OCI-LY1 (cell line): ENCODE data around the gene S100A16.

Source experiments
- EZH2 ChIP-seq: fragments of 200-600 bp; sonication (generic), shearing (Covaris generic); IDR thresholded peaks from 2 replicates; pipeline ENCODE4 v1.8.0; 2017; ENCODE audit warnings: borderline replicate concordance, mixed run types, mild to moderate bottlenecking, antibody characterized with exemption, low read length, moderate library complexity, mixed read lengths
- TF ChIP-seq, protein P1 (sequence below): fragments of 200-600 bp; sonication (generic), shearing (Covaris generic); IDR thresholded peaks from 2 replicates; pipeline ENCODE4 v1.5.1; 2017; ENCODE audit warnings: mild to moderate bottlenecking, antibody characterized with exemption, low read length, moderate library complexity, mixed read lengths

DNA sequence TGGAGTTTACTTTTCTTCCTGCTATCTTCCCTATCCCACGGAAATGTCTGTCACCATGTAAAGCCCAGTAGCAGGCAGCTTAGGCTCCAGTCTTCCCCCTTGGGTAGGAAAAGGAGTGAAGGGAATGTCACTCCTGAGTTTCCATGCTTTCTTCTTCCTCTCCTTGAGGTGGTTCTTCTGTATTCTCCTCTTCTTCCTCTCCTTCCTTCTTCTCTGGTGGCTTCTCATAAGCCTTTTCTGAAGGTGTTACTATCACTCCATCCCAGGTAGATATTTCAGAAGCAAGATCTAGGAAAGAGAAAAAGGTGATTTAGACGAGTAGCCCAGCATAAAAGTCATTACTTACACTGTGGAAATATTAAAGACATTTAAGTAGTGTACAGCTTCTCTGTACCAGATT is 49.3 kb upstream of the S100A16 start:
- TF ChIP-seq, protein P1, sequence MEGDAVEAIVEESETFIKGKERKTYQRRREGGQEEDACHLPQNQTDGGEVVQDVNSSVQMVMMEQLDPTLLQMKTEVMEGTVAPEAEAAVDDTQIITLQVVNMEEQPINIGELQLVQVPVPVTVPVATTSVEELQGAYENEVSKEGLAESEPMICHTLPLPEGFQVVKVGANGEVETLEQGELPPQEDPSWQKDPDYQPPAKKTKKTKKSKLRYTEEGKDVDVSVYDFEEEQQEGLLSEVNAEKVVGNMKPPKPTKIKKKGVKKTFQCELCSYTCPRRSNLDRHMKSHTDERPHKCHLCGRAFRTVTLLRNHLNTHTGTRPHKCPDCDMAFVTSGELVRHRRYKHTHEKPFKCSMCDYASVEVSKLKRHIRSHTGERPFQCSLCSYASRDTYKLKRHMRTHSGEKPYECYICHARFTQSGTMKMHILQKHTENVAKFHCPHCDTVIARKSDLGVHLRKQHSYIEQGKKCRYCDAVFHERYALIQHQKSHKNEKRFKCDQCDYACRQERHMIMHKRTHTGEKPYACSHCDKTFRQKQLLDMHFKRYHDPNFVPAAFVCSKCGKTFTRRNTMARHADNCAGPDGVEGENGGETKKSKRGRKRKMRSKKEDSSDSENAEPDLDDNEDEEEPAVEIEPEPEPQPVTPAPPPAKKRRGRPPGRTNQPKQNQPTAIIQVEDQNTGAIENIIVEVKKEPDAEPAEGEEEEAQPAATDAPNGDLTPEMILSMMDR: no peak
- TF ChIP-seq EZH2: no peak
